ENCODE data around the gene KIAA1210. TPM values are rescaled to one million over a fixed set of nuclear protein-coding genes. Genes with fewer than 3 reads are reported as not detected.

Gene KIAA1210
- total RNA-seq, 6 experiments from 2014 or later: not detected

GRCh38 chrX:119118780-119119395 is 8.7 kb downstream of the KIAA1210 start:
- H3K27me3 Mint-ChIP-seq (ENCODE audit: insufficient read depth): peaks cover 17% of the 10 kb centered on the region
- no peaks in the 10 kb centered on the region for H3K9me3 Mint-ChIP-seq
- H3K4me1 Mint-ChIP-seq (ENCODE audit: low read depth): no peaks in the 10 kb centered on the region
- H3K27ac Mint-ChIP-seq: no peak overlapping the region
- no peaks in the 10 kb centered on the region for H3K36me3 Mint-ChIP-seq (ENCODE audit: low read depth)
- no peak overlapping the region for H3K4me3 Mint-ChIP-seq
- TF ChIP-seq CTCF (IDR thresholded peaks at IDR 0.05): peak; percentile 78
- peak; percentile 32 for DNase-seq

- no peak for DNase-seq
- peaks cover 9% of the 10 kb centered on the region for H3K27me3 Mint-ChIP-seq (ENCODE audit: insufficient read depth)
- TF ChIP-seq CTCF (IDR thresholded peaks at IDR 0.05): no peak
- no peaks in the 10 kb centered on the region for H3K36me3 Mint-ChIP-seq (ENCODE audit: low read depth)
- no peak overlapping the region for H3K27ac Mint-ChIP-seq
- no peaks in the 10 kb centered on the region for H3K9me3 Mint-ChIP-seq
- no peaks in the 10 kb centered on the region for H3K4me1 Mint-ChIP-seq (ENCODE audit: low read depth)
- H3K4me3 Mint-ChIP-seq: no peak overlapping the region
These were observed 20.4 kb downstream of the KIAA1210 start for GRCh38 chrX:119107206-119107605.

- Mint-ChIP-seq H3K4me1 (ENCODE audit: low read depth) (no peaks in the 10 kb centered on the region), H3K9me3 (no peaks in the 10 kb centered on the region), H3K27ac (no peak overlapping the region), H3K27me3 (ENCODE audit: insufficient read depth) (peaks cover 9% of the 10 kb centered on the region), H3K36me3 (ENCODE audit: low read depth) (no peaks in the 10 kb centered on the region), H3K4me3 (no peak overlapping the region)
- peak; percentile 9 for DNase-seq
- TF ChIP-seq CTCF (IDR thresholded peaks at IDR 0.05): no peak
These were observed 21.8 kb downstream of the KIAA1210 start for GRCh38 chrX:119105826-119106225.

- H3K4me3 Mint-ChIP-seq: no peak overlapping the region
These were observed 26.4 kb downstream of the KIAA1210 start for GRCh38 chrX:119101168-119101567.

GRCh38 chrX:119095936-119096335 is 31.7 kb downstream of the KIAA1210 start:
- no peaks in the 10 kb centered on the region for H3K9me3 Mint-ChIP-seq
- peaks cover 6% of the 10 kb centered on the region for H3K27me3 Mint-ChIP-seq (ENCODE audit: insufficient read depth)
- H3K4me3 Mint-ChIP-seq: no peak overlapping the region
- H3K27ac Mint-ChIP-seq: no peak overlapping the region
- peaks cover 23% of the 10 kb centered on the region for H3K4me1 Mint-ChIP-seq (ENCODE audit: low read depth)
- no peak for DNase-seq
- no peak for TF ChIP-seq CTCF (IDR thresholded peaks at IDR 0.05)
- H3K36me3 Mint-ChIP-seq (ENCODE audit: low read depth): no peaks in the 10 kb centered on the region

More at GRCh38 chrX:119101168-119101567, 26.4 kb downstream of the KIAA1210 start:
- H3K4me1 Mint-ChIP-seq (ENCODE audit: low read depth): peaks cover 10% of the 10 kb centered on the region
- no peaks in the 10 kb centered on the region for H3K36me3 Mint-ChIP-seq (ENCODE audit: low read depth)
- no peaks in the 10 kb centered on the region for H3K9me3 Mint-ChIP-seq
- H3K27me3 Mint-ChIP-seq (ENCODE audit: insufficient read depth): peaks cover 4% of the 10 kb centered on the region
- DNase-seq: no peak
- TF ChIP-seq CTCF (IDR thresholded peaks at IDR 0.05): no peak
- no peak overlapping the region for H3K27ac Mint-ChIP-seq

Measured in HFFc6 (cell line).